Activated CD8-positive, alpha-beta memory T cell treated with anti-CD3 and anti-CD28 coated beads for 4 hours (primary cell): Measurements from ENCODE around the gene ACOT7.
"Not testable (repeated sequence)": the region's sequence is repeated elsewhere in the genome, so short reads cannot be mapped to it uniquely, and the experiment has no call there.

Experiments used
- DNase-seq, 2 donors: peaks; one replicate each; pipeline ENCODE4 v3.0.0-alpha.2; 2020; ENCODE audit warnings: low read depth in 2 of 2

The ACOT7 gene

DNA sequence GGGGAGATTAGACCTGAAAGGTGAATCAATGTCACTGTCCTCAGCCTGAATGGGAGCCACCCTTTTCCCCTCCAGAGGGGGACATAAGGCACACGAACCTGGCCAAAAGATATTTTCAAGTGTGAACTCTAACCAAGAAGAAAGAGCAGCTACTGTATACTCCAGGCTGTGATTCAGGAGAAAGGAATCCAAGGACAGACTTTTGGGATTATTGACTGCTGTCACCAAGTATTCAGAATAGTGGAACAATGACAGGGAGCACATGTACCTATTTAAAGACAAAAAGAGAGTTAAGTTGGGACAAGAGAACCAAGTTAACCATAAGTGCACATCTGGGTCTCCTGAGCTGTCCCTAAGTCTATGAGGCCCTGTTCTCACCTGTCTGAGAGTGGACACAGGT, 160.2 kb downstream of the ACOT7 start:
- no peak for DNase-seq

DNA sequence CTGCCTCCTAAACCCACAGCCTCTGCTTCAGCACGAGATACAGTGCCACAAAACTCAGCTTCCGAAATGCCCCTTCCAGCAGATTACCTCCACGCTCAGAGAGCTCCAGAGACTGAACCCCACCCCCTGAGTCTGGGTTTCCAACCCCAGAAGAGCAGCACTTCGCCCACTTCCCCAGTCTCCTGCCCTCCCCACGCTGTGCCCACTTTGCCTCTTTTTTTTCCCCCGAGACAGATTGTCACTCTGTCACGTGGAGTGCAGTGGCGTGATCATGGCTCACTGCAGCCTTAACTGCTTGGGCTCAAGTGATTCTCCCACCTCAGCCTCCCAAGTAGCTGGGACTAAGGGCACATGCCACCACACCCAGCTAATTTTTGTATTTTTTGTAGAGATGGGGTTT, 167.9 kb downstream of the ACOT7 start:
- no peak for DNase-seq

DNA sequence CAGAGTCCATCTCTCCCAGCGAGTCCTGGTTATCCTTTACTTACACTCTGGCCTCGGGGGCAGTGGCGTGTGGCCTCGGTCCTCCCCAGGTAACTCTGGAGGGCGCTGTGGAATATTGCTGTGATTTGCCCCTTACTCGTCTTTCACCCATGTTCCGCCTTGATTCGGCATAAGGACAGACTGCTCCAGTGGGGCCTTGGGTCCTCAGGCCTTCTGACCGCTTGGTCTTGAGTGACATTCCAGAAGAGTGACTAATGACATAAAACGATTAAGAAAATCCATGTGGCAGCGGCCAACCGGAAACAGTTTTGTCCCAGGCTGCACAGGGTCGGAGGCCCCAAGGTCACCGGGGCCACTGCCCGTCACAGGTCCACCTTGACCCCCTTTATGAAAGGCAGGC, 168.8 kb downstream of the ACOT7 start:
- no peak for DNase-seq

DNA sequence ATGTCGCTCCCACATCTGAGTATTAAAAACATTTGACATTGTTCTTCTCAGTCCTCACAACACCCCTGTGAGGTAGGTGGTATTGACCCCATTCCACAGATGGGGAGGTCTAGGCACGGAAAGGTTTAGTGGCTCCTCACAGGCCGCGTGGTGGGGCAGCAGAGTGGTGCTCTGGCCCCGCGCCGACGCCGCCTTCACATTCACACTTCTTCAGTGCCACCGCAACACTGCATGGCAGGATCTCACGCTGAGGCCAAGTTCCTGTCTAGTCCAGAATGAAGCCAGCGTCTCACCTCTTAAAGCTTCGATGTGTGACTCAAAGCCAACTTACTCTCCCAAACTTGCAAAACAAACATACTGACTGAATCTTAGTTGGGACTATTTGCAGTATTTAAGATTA, 169.9 kb downstream of the ACOT7 start:
- no peak for DNase-seq

DNA sequence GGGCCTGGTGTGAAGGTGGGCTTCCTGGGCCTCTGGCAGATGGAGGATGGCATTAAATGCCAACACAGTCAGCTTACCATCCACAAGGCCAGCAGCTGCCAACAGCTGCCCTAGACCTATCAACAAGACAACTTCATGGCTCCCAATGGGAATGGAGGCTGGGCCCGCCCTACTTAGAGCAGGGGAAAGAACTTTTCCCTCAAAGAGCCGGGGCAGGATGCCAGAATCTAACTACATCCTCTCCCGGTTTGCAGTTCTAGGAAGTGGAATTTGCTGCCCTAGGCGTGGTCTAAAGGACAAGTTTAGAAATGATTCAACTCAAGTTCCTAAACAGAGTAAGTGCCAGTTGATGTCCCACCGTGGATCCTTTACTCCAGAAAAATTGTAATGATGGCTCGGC, 170.9 kb downstream of the ACOT7 start:
- no peak for DNase-seq

DNA sequence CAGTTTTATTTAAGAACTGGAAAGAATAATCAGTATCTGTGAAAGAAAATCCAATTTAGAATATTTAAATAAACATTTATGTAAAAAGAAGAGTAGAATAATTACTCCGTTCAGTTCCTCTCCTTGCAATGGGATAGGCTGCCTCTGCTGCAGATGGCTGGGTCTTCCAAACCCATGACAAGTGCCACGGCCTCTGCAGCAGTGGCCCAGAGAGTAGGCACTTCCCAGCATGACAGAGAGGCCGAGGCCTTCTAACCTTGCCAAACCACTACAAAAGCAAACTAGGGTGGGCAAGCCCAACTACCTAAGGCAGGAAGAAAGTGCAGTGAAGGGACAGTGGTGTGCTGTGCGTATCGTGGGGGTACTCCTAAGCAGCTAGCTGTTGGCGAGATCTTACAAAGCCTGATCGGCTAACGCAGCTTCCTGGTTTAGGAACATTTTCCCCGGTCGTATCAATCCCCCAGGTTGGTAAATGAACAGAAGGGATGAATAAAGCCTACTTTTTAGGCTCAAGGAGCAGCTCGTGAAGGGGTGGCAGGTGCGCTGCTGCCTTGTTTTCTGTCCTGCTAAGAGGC, 172.3 kb downstream of the ACOT7 start:
- DNase-seq, result no peak

DNA sequence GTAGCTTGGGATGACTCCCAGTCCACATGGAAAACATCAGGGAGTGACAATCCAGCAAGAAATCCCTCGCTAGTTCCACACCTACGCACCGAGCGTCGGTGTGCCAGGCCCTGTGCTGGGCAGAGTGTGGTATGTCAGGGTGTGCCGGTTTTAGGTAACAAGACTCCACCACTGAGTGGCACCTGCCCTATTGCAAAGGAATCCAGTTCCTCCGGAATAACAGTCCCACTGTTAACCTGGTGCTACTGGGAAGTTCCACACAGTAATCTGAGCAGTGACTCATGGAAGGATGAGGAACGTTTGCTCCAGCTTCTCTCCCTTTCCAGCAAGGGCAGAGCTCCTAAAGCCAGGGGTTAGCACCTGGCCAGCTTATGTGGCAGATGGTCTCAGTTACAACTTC, 173.3 kb downstream of the ACOT7 start:
- DNase-seq, result no peak

DNA sequence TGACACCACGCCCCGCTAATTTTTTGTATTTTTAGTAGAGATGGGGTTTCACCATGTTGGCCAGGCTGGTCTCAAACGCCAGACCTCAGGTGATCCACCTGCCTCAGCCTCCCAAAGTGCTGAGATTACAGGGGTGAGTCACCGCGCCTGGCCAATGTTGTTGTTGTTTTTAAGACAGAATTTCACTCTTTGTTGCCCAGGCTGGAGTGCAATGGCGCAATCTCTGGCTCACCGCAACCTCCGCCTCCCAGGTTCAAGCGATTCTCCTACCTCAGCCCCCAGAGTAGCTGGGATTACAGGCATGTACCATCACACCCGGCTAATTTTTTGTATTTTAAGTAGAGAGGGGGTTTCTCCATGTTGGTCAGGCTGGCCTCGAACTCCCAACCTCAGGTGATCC, 173.9 kb downstream of the ACOT7 start:
- DNase-seq, result not testable (repeated sequence)

DNA sequence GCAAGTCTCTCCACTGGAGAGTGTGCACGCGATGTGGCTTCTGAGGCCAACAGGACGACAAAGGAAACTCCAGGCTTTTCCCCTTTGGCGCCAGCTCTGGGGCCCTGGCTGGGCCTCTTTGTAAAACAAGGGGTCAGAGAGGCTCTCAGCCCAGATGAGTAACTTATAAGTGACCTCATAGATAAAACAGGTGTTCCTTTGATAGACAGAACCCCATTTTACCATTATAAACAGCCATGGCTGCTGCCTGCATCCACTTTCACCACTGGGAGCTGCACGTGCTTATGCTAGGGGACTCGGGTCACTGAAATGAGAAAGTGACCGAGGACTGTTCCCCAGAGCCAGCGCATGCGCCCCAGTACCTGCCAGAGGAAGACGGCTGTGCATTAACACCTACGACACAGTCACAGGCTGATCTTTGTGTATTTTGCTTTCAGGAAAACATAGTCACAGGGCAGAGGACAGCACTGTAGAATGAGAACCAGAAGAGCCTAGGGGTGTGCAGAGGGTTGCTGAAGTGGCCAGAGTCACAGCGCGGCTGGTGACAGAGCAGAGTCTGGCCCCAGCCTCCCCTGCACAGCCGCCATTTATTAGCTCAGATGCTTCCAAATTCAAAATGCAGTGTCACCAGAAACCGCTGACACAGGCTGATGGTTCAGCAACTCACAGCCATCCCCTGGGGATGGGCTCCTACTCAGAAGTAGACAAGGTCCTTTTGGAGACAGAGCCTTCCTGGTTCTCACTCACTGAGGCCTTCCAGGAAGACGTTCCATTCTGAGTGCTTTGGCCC, 175.0 kb downstream of the ACOT7 start:
- DNase-seq, result no peak
